ENCODE data around the gene DMP1.
"Not testable (repeated sequence)": the region's sequence is repeated elsewhere in the genome, so short reads cannot be mapped to it uniquely, and the experiment has no call there.

The DMP1 gene

GRCh38 chr4:87690947-87691346 lies 40.9 kb downstream of the DMP1 start:
- not testable (repeated sequence) for DNase-seq

GRCh38 chr4:87692060-87692459 lies 42.0 kb downstream of the DMP1 start:
- not testable (repeated sequence) for DNase-seq

- DNase-seq, result no peak
These were observed 47.2 kb downstream of the DMP1 start for GRCh38 chr4:87697272-87697671.

- no peak for DNase-seq
These were observed 47.9 kb downstream of the DMP1 start for GRCh38 chr4:87697945-87698344.

GRCh38 chr4:87698394-87698793 lies 48.3 kb downstream of the DMP1 start:
- no peak for DNase-seq

- no peak for DNase-seq
These were observed 53.9 kb downstream of the DMP1 start for GRCh38 chr4:87704001-87704400.

- peak; percentile 12 for DNase-seq
These were observed 57.3 kb downstream of the DMP1 start for GRCh38 chr4:87707279-87707918.
